Activated naive CD4-positive, alpha-beta T cell treated with anti-CD3 and anti-CD28 coated beads, Interleukin-2, amount 50 U/mL, for 24 hours (primary cell): Measurements from ENCODE around the gene SLC16A7.

Experiments used
- H3K27ac Mint-ChIP-seq: one replicate; pipeline ENCODE4 v1.8.0; 2021; ENCODE audit warnings: mild to moderate bottlenecking, mixed read lengths
- H3K27me3 Mint-ChIP-seq: one replicate; pipeline ENCODE4 v1.8.0; 2021; ENCODE audit warnings: mixed read lengths
- H3K36me3 Mint-ChIP-seq: one replicate; pipeline ENCODE4 v1.8.0; 2021; ENCODE audit warnings: mixed read lengths
- H3K4me1 Mint-ChIP-seq: one replicate; pipeline ENCODE4 v1.8.0; 2021; ENCODE audit warnings: mixed read lengths
- H3K4me3 Mint-ChIP-seq: one replicate; pipeline ENCODE4 v1.8.0; 2021; ENCODE audit warnings: mild to moderate bottlenecking, mixed read lengths
- H3K9me3 Mint-ChIP-seq: one replicate; pipeline ENCODE4 v1.8.0; 2021; ENCODE audit warnings: mixed read lengths

SLC16A7 gene

GRCh38 chr12:59595883-59596540 is at the start of gene SLC16A7:
Gene SLC16A7, plus strand, starts transcription at chr12:59596029. Its CDS starts 108,773 bp downstream, at chr12:59704802.
- Mint-ChIP-seq H3K27ac (peak within 1 kb of the TSS; percentile 99), H3K4me1 (peaks cover 60% of the 10 kb centered on the region), H3K9me3 (no peaks in the 10 kb centered on the region), H3K36me3 (peaks cover 10% of the 10 kb centered on the region), H3K4me3 (peak within 1 kb of the TSS; percentile 99), H3K27me3 (no peaks in the 10 kb centered on the region)

- Mint-ChIP-seq H3K27me3 (no peaks in the 10 kb centered on the region), H3K9me3 (no peaks in the 10 kb centered on the region), H3K27ac (no peak overlapping the region), H3K4me3 (no peak overlapping the region), H3K4me1 (peaks cover 22% of the 10 kb centered on the region), H3K36me3 (no peaks in the 10 kb centered on the region)
These were observed 46.9 kb upstream of the SLC16A7 start for GRCh38 chr12:59548930-59549329.

DNA sequence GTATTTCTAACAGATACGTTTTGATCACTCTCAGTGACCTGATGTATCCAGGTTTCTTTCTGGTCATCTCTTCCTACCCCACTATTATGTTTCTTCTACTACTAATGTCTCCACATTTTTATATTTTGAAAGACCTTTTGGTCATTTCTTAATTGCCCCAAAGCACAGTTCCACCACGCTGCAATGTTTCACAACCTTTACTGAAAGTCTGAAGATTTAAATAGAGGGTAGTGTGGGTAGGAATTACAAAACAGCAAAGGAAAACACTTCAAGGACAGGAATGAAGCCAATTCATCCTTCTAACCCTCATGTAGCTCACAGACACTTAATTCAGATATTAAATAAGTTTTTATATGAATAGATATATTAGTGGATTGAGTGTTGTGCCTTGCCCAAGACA is 36.1 kb upstream of the SLC16A7 start:
- no peaks in the 10 kb centered on the region for H3K4me1 Mint-ChIP-seq

DNA sequence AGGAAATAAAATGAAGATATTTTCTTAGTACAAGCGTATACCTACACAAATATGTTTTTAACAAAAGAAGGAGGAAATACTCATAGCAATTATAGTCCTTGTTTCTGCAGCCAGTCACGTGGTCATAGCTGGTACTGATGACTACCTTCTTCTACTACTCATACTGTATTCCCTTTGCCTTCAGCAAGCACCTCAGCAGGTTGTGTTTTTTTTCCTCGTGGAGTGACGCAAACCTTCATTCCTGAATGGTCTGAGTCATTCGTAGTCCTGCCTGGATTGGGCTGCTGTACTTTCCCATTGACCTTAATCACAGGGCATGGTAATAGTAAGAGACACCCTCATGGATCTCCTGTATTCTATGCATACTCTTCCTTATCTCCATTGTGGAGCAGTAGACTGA is 25.7 kb upstream of the SLC16A7 start:
- H3K4me1 Mint-ChIP-seq: peaks cover 5% of the 10 kb centered on the region
- H3K27me3 Mint-ChIP-seq: no peaks in the 10 kb centered on the region
- H3K36me3 Mint-ChIP-seq: no peaks in the 10 kb centered on the region
- H3K27ac Mint-ChIP-seq: no peak overlapping the region
- no peak overlapping the region for H3K4me3 Mint-ChIP-seq
- no peaks in the 10 kb centered on the region for H3K9me3 Mint-ChIP-seq

More for the DNA sequence above, 36.1 kb upstream of the SLC16A7 start:
- H3K4me3 Mint-ChIP-seq: no peak overlapping the region
- H3K9me3 Mint-ChIP-seq: no peaks in the 10 kb centered on the region
- H3K27ac Mint-ChIP-seq: no peak overlapping the region
- H3K36me3 Mint-ChIP-seq: no peaks in the 10 kb centered on the region
- H3K27me3 Mint-ChIP-seq: no peaks in the 10 kb centered on the region

GRCh38 chr12:59574406-59574805 is 21.4 kb upstream of the SLC16A7 start:
- peaks cover 39% of the 10 kb centered on the region for H3K4me1 Mint-ChIP-seq
- H3K36me3 Mint-ChIP-seq: no peaks in the 10 kb centered on the region
- H3K4me3 Mint-ChIP-seq: no peak overlapping the region
- no peaks in the 10 kb centered on the region for H3K9me3 Mint-ChIP-seq
- H3K27ac Mint-ChIP-seq: no peak overlapping the region
- no peaks in the 10 kb centered on the region for H3K27me3 Mint-ChIP-seq

DNA sequence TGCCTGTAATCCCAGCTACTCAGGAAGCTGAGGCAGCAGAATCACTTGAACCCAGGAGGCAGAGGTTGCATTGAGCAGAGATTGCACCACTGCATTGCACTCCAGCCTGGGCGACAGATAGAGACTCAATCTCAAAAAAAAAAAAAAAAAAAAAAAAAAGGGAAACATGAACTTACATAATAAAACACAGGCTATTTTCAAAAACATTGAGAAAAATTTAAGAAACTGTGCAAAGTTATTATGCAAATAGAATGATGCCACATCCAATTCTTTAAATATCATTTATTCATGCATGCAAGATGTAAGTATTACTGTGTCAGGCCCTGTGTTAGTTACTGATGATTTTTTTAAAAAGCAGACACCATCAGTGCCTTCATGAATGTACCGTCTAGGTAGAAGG is 20.0 kb upstream of the SLC16A7 start:
- H3K27me3 Mint-ChIP-seq: no peaks in the 10 kb centered on the region
- no peaks in the 10 kb centered on the region for H3K36me3 Mint-ChIP-seq
- H3K9me3 Mint-ChIP-seq: no peaks in the 10 kb centered on the region
- no peak overlapping the region for H3K27ac Mint-ChIP-seq
- no peak overlapping the region for H3K4me3 Mint-ChIP-seq
- peaks cover 48% of the 10 kb centered on the region for H3K4me1 Mint-ChIP-seq

- Mint-ChIP-seq H3K4me1 (peaks cover 57% of the 10 kb centered on the region), H3K27me3 (no peaks in the 10 kb centered on the region), H3K4me3 (peak overlapping the region; percentile 5), H3K36me3 (no peaks in the 10 kb centered on the region), H3K27ac (peak overlapping the region; percentile 3), H3K9me3 (no peaks in the 10 kb centered on the region)
These were observed 17.6 kb upstream of the SLC16A7 start for GRCh38 chr12:59578254-59578653.

DNA sequence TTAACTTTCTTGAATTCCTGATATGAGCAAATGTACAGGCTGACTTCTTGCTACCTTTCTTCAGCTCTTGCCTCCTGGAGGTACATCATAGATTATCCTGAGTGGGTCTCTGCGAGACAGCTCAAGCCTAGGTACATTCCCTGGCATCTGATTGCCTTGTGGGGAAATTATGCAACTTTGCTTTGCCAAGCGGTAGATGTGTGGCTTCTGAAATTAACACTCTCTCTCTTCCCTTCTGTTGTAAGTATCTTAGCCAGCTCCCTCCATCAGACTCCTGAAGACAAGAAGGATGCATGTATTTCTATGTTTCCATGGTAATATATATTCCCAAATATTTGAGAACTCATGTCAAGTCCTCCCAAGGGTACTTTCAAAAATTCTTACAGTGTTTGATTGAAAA is 16.2 kb upstream of the SLC16A7 start:
- H3K4me3 Mint-ChIP-seq: no peak overlapping the region
- H3K27ac Mint-ChIP-seq: no peak overlapping the region
- peaks cover 53% of the 10 kb centered on the region for H3K4me1 Mint-ChIP-seq

GRCh38 chr12:59580050-59580449 is 15.8 kb upstream of the SLC16A7 start:
- no peaks in the 10 kb centered on the region for H3K9me3 Mint-ChIP-seq
- H3K4me1 Mint-ChIP-seq: peaks cover 53% of the 10 kb centered on the region
- no peak overlapping the region for H3K4me3 Mint-ChIP-seq
- no peaks in the 10 kb centered on the region for H3K27me3 Mint-ChIP-seq
- no peak overlapping the region for H3K27ac Mint-ChIP-seq
- no peaks in the 10 kb centered on the region for H3K36me3 Mint-ChIP-seq

More for the DNA sequence above, 16.2 kb upstream of the SLC16A7 start:
- Mint-ChIP-seq H3K9me3 (no peaks in the 10 kb centered on the region), H3K27me3 (no peaks in the 10 kb centered on the region), H3K36me3 (no peaks in the 10 kb centered on the region)

DNA sequence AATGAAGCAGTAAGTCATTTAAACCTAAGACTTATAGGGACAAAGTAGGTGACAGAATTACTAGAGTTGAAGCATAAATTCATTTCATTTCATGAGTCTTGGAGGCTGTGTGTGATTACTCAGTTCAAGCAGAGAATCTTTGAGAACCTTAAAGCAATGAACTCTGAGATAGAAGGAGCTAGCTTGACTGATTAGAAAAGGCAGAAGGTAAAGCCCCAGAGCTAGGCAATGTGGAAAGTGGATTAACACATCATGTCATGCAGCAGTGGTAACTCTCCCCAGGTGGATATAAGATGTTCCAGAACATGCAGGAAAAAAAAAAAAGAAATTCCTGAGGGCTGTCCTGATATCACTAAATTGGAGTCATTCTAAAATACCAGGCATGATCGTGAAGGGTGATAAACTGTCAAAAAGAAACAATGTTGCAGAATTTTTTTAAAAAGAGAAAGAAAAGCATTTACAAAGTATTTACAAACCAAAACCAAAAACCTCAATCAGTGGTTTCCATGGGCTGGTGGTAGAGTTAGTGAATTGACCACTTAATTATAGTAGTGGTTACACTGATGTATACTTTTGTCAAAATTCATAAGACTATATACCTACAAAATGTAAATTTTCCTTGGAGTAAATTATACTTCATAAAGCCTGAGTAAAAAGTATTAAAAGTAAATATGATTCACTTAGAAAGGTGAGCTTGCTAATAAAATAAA is 12.7 kb upstream of the SLC16A7 start:
- H3K4me1 Mint-ChIP-seq: peaks cover 31% of the 10 kb centered on the region
- no peaks in the 10 kb centered on the region for H3K9me3 Mint-ChIP-seq
- H3K27me3 Mint-ChIP-seq: no peaks in the 10 kb centered on the region
- no peaks in the 10 kb centered on the region for H3K36me3 Mint-ChIP-seq
- H3K27ac Mint-ChIP-seq: no peak overlapping the region
- no peak overlapping the region for H3K4me3 Mint-ChIP-seq

DNA sequence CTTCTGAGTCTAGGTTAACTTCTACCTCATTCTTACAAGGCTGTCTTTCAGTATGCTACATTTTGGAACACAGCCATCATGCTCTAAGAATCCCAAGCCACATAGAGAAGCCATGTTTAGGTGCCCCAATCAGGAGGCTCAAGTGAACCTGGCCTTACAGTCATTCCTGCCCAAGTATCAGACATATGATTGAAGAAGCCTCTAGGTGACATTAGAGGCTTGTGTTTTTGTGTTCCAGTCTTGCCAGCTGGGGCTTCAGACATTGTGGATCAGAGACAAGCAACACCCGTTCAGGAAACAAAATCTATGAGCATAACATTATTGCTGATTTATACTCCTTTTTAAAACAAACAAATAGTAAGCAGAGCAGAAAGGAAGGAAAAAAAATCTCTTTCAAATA is 8.1 kb upstream of the SLC16A7 start:
- Mint-ChIP-seq H3K27ac (no peak overlapping the region), H3K36me3 (no peaks in the 10 kb centered on the region), H3K27me3 (no peaks in the 10 kb centered on the region), H3K9me3 (no peaks in the 10 kb centered on the region), H3K4me3 (no peak overlapping the region), H3K4me1 (peaks cover 6% of the 10 kb centered on the region)

DNA sequence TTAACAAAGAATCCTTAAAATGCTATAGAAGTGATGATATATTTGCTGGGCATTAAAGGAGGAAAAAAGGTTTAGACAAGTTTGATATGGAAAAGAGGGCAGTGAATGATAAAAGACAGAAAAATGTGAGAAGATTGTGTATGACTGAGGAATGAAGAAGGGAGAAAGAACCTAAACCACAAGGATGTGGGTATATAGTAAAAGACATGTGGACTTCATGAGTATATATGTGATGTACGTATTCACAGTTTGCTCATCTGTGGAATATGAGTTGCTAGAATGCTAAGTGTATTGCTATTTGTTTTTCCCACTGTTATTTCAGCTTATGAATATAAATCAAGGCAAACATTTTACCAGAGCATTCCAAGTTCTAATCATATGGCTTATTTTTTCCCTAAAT is 2.1 kb upstream of the SLC16A7 start:
- Mint-ChIP-seq H3K27me3 (no peaks in the 10 kb centered on the region), H3K4me1 (peaks cover 38% of the 10 kb centered on the region), H3K27ac (peak overlapping the region; percentile 2), H3K9me3 (no peaks in the 10 kb centered on the region), H3K36me3 (peaks cover under 1% of the 10 kb centered on the region), H3K4me3 (no peak overlapping the region)

DNA sequence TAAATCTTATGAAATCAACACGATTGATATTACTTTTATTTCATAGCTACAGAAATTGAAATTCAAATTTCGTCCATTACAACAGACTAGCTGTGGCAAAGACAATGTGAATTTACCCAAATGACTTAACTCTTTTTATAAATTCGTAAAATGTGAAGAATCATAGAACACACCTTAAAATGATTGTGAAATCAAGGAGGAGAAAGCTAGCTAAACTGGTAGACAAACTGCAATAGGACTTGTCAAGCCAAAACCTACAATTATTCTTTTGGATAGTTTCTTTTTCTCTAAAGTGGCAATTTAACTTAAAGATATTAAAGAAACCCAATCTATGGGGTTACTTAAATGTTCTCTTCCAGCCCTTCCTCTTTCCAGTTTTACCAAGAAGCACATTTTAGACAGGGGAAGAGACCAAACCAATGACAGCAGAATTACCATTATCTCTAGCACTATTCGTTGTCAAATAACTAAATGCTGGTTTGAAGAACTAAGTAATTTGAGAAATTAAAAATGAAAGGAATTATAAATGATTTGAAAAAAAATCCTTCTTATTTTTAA is 807 bp upstream of the SLC16A7 start:
- Mint-ChIP-seq H3K36me3 (peaks cover 7% of the 10 kb centered on the region), H3K9me3 (no peaks in the 10 kb centered on the region), H3K4me1 (peaks cover 51% of the 10 kb centered on the region), H3K27me3 (no peaks in the 10 kb centered on the region), H3K27ac (peak overlapping the region; percentile 99), H3K4me3 (peak overlapping the region; percentile 99)

DNA sequence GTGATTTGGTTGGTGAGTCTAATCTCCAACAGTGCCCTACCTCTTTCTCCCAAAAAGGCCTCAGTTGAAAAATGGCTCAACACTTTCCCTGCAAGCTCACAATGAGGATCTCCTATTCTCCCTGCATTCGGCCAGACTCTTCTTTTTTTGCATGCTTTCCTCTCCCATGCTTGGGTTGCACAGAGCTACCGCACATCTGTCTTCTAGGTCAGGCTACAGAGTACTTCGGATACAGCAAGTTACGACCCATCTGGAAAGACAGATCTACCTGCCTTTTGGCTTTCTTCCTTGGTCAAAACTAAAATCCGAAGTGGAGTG is 305 bp upstream of the SLC16A7 start:
- peak overlapping the region; percentile 99 for H3K4me3 Mint-ChIP-seq
- no peaks in the 10 kb centered on the region for H3K27me3 Mint-ChIP-seq
- H3K36me3 Mint-ChIP-seq: peaks cover 10% of the 10 kb centered on the region
- H3K4me1 Mint-ChIP-seq: peaks cover 56% of the 10 kb centered on the region
- H3K9me3 Mint-ChIP-seq: no peaks in the 10 kb centered on the region
- H3K27ac Mint-ChIP-seq: peak overlapping the region; percentile 99

- Mint-ChIP-seq H3K4me3 (peak overlapping the region; percentile 99), H3K9me3 (no peaks in the 10 kb centered on the region), H3K27me3 (no peaks in the 10 kb centered on the region), H3K4me1 (peaks cover 71% of the 10 kb centered on the region), H3K36me3 (peaks cover 14% of the 10 kb centered on the region), H3K27ac (peak overlapping the region; percentile 98)
These were observed 1.6 kb downstream of the SLC16A7 start for GRCh38 chr12:59597385-59597781.

DNA sequence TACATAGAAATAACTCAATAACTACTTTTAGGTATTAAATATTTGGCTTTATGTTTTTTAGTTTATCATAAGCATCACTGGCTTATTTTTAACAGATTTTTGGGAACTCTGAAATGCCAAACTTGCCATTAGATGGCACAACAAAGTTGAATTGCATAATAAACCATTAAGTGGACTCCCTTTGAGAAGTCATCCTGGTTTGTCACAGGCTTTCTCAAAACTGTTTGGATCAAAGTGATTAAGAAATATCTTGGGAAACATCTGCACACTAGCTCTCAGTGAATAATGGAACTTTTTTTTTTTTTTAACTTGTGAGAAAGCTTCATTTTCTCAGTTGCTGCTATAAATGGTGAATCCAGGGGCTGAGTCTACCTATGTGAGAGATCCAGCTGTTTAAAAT is 4.3 kb downstream of the SLC16A7 start:
- Mint-ChIP-seq H3K9me3 (no peaks in the 10 kb centered on the region), H3K4me1 (peaks cover 78% of the 10 kb centered on the region), H3K27ac (peak overlapping the region; percentile 10), H3K36me3 (peaks cover 21% of the 10 kb centered on the region), H3K4me3 (no peak overlapping the region), H3K27me3 (no peaks in the 10 kb centered on the region)
